Measurements from ENCODE around the gene UBQLN3.

The UBQLN3 gene

GRCh38 chr11:5509803-5510202, at the start of gene UBQLN3:
TSS of gene UBQLN3 (minus strand) at chr11:5509957. CDS start at chr11:5509558, 399 bp downstream.
- no peak for DNase-seq

GRCh38 chr11:5557751-5558150, 48.0 kb upstream of the UBQLN3 start:
- DNase-seq = no peak

- DNase-seq = no peak
Observed at GRCh38 chr11:5556596-5557188, 46.9 kb upstream of the UBQLN3 start.

GRCh38 chr11:5553343-5553742, 43.6 kb upstream of the UBQLN3 start:
- DNase-seq = no peak

- no peak for DNase-seq
Observed at GRCh38 chr11:5550440-5551095, 40.8 kb upstream of the UBQLN3 start.

GRCh38 chr11:5548440-5548839, 38.7 kb upstream of the UBQLN3 start, which contains the start of gene OR52H1:
TSS of gene OR52H1 (minus strand) at chr11:5548540. CDS start at chr11:5545505, 3,035 bp downstream.
- DNase-seq = no peak

GRCh38 chr11:5547982-5548381, 38.2 kb upstream of the UBQLN3 start:
- no peak for DNase-seq

- DNase-seq = no peak
Observed at GRCh38 chr11:5546457-5546856, 36.7 kb upstream of the UBQLN3 start.

- DNase-seq = no peak
Observed at GRCh38 chr11:5541427-5541826, 31.7 kb upstream of the UBQLN3 start.

- DNase-seq = no peak
Observed at GRCh38 chr11:5536482-5536881, 26.7 kb upstream of the UBQLN3 start.

GRCh38 chr11:5534046-5534445, 24.3 kb upstream of the UBQLN3 start:
- DNase-seq = no peak

GRCh38 chr11:5531053-5531831, 21.5 kb upstream of the UBQLN3 start:
- no peak for DNase-seq

GRCh38 chr11:5528495-5528894, 18.7 kb upstream of the UBQLN3 start:
- DNase-seq = no peak

- DNase-seq = no peak
Observed at GRCh38 chr11:5527716-5528115, 18.0 kb upstream of the UBQLN3 start.

GRCh38 chr11:5524756-5525155, 15.0 kb upstream of the UBQLN3 start:
- DNase-seq = no peak

- DNase-seq = no peak
Observed at GRCh38 chr11:5522308-5522707, 12.6 kb upstream of the UBQLN3 start.

GRCh38 chr11:5521540-5521939, 11.8 kb upstream of the UBQLN3 start:
- DNase-seq = no peak

- DNase-seq = no peak
Observed at GRCh38 chr11:5516599-5516998, 6.8 kb upstream of the UBQLN3 start, which contains the start of gene UBQLNL. TSS of gene UBQLNL (minus strand) at chr11:5516699. CDS start at chr11:5516441, 258 bp downstream.

GRCh38 chr11:5514841-5515240, 5.1 kb upstream of the UBQLN3 start:
- DNase-seq = no peak

GRCh38 chr11:5508605-5509004, 1.2 kb downstream of the UBQLN3 start:
- no peak for DNase-seq

GRCh38 chr11:5507933-5508305, 1.8 kb downstream of the UBQLN3 start:
- DNase-seq = no peak

- DNase-seq = no peak
Observed at GRCh38 chr11:5507177-5507932, 2.4 kb downstream of the UBQLN3 start.

GRCh38 chr11:5505363-5506048, 4.3 kb downstream of the UBQLN3 start:
- DNase-seq = no peak
